GM19025 (cell line): Measurements from ENCODE around the gene GAA.

Experiments used
- ATAC-seq: cut with Tn5 transposase; IDR thresholded peaks from one replicate; pipeline ENCODE4 v1.9.1; 2021; ENCODE audit warnings: mild to moderate bottlenecking, low read depth, moderate library complexity; ENCODE audit not compliant: unreplicated experiment

GAA gene

GRCh38 chr17:80115159-80115558 is 13.8 kb downstream of the GAA start:
- no peak for ATAC-seq

GRCh38 chr17:80116276-80116920 is 15.0 kb downstream of the GAA start:
- ATAC-seq = no peak

GRCh38 chr17:80116921-80117380 is 15.6 kb downstream of the GAA start:
- ATAC-seq = no peak

- no peak for ATAC-seq
Observed at GRCh38 chr17:80117491-80118401, 16.4 kb downstream of the GAA start.

GRCh38 chr17:80118601-80119270 is 17.4 kb downstream of the GAA start:
- no peak for ATAC-seq

- no peak for ATAC-seq
Observed at GRCh38 chr17:80119271-80119791, 17.9 kb downstream of the GAA start.

GRCh38 chr17:80119839-80120238 is 18.5 kb downstream of the GAA start:
- ATAC-seq = no peak

GRCh38 chr17:80122026-80122575 is 20.7 kb downstream of the GAA start:
- ATAC-seq = no peak

- no peak for ATAC-seq
Observed at GRCh38 chr17:80122926-80123505, 21.6 kb downstream of the GAA start.

GRCh38 chr17:80123791-80124190 is 22.4 kb downstream of the GAA start:
- no peak for ATAC-seq

- no peak for ATAC-seq
Observed at GRCh38 chr17:80124351-80124981, 23.1 kb downstream of the GAA start.

GRCh38 chr17:80125656-80126448 is 24.5 kb downstream of the GAA start:
- no peak for ATAC-seq

GRCh38 chr17:80126449-80126715 is 25.0 kb downstream of the GAA start:
- no peak for ATAC-seq

- no peak for ATAC-seq
Observed at GRCh38 chr17:80129006-80129565, 27.7 kb downstream of the GAA start.

- no peak for ATAC-seq
Observed at GRCh38 chr17:80130992-80131391, 29.6 kb downstream of the GAA start.

- ATAC-seq = no peak
Observed at GRCh38 chr17:80132906-80133625, 31.7 kb downstream of the GAA start.

GRCh38 chr17:80133626-80133970 is 32.2 kb downstream of the GAA start:
- ATAC-seq = no peak

GRCh38 chr17:80137131-80137530 is 35.8 kb downstream of the GAA start:
- ATAC-seq = no peak
